HCT116 (cell line): Measurements from ENCODE around the gene CELF1. TPM values are rescaled to one million over a fixed set of nuclear protein-coding genes. Genes with fewer than 3 reads are reported as not detected.
A peak's percentile ranks its signal among the peaks of the same experiment; 100 is the strongest.

Source experiments
- ATAC-seq: fragments of 200-7000 bp; cut with Tn5 transposase; 2 replicates; pipeline ENCODE4 v1.9.1; 2020; ENCODE audit warnings: mild to moderate bottlenecking, moderate library complexity
- BruUV-seq: library from RNA; stranded (reverse); fragments of 400-500 nt; replicated peaks from 2 replicates; lab custom pipeline; 2021; lab: Mats Ljungman, UMichigan
- CTCF ChIA-PET: fragments of 300-600 bp; sonication (Branson Sonifier 250); formaldehyde crosslinking; loops from one replicate; lab custom pipeline; 2021; ENCODE audit warnings: antibody characterized with exemption; lab: Charles Lee
- POLR2A ChIA-PET: fragments of 300-600, 350-600 bp; sonication (Branson Sonifier 250); formaldehyde crosslinking; loops from one replicate; lab custom pipeline; 2021; ENCODE audit warnings: antibody characterized with exemption; lab: Charles Lee
- RAD21 ChIA-PET, 2 experiments: fragments of 300-600 bp; sonication (Branson Sonifier 250); formaldehyde crosslinking; loops; one replicate each; lab custom pipeline; 2023; ENCODE audit warnings: low total read pairs in 2 of 2; ENCODE audit not compliant: uncharacterized antibody in 2 of 2, unreplicated experiment in 2 of 2, low non-redundant PET in 1 of 2; lab: Charles Lee
- DNase-seq: peaks from one replicate; pipeline ENCODE4 v3.0.0-alpha.2; 2010; ENCODE audit warnings: low read depth, low spot score
- H2AFZ ChIP-seq: fragments of 200-600 bp; shearing (Covaris generic), sonication (generic); 2 replicates; pipeline ENCODE4 v1.6.1; 2017; ENCODE audit warnings: low read depth, mixed run types, mixed read lengths, antibody characterized with exemption, low read length; ENCODE audit not compliant: poor library complexity, severe bottlenecking
- H3K27ac ChIP-seq: 2 replicates; pipeline ENCODE4 v1.5.1; 2012; ENCODE audit warnings: low read depth, low read length
- H3K27me3 ChIP-seq: fragments of 200-600 bp; sonication (generic); 2 replicates; pipeline ENCODE4 v1.6.1; 2016; ENCODE audit warnings: mixed run types, low read length, mixed read lengths; ENCODE audit not compliant: insufficient read depth
- H3K36me3 ChIP-seq, 2 experiments: fragments of 200-500 bp in 1 of 2; fragments of 200-600 bp in 1 of 2; sonication (Bioruptor generic) in 1 of 2; sonication (generic) in 1 of 2; 2 replicates each; pipeline versions ENCODE4 v1.5.1 to v1.6.1; 2014 to 2016; ENCODE audit warnings: low read length in 2 of 2, inconsistent platforms in 1 of 2, mixed read lengths in 1 of 2, mixed run types in 1 of 2; ENCODE audit not compliant: insufficient read depth in 2 of 2, control insufficient read depth in 1 of 2
- H3K4me1 ChIP-seq, 2 experiments: fragments of 200-600 bp in 1 of 2; sonication (generic) in 1 of 2; 2 replicates each; pipeline versions ENCODE4 v1.5.1 to v1.6.1; 2012 to 2017; ENCODE audit warnings: low read length in 2 of 2, inconsistent platforms in 1 of 2, mild to moderate bottlenecking in 1 of 2, mixed read lengths in 1 of 2, mixed run types in 1 of 2, moderate library complexity in 1 of 2; ENCODE audit not compliant: insufficient read depth in 2 of 2, control insufficient read depth in 1 of 2
- H3K4me2 ChIP-seq: fragments of 200-600 bp; sonication (generic); 2 replicates; pipeline ENCODE4 v1.6.1; 2017; ENCODE audit warnings: mixed run types, low read length, mixed read lengths
- H3K4me3 ChIP-seq, 2 experiments: fragments of 200-600 bp in 1 of 2; sonication (generic) in 1 of 2; replicated peaks in 1 of 2; 2 replicates each; pipeline ENCODE4 v1.5.1; 2011 to 2016; ENCODE audit warnings: low read length in 2 of 2, control low read depth in 1 of 2, low read depth in 1 of 2, mild to moderate bottlenecking in 1 of 2, mixed read lengths in 1 of 2, mixed run types in 1 of 2
- H3K79me2 ChIP-seq: fragments of 200-600 bp; sonication (generic); 2 replicates; pipeline ENCODE4 v1.6.1; 2017; ENCODE audit warnings: mild to moderate bottlenecking, mixed run types, low read length, moderate library complexity, mixed read lengths; ENCODE audit not compliant: insufficient read depth
- H3K9ac ChIP-seq: fragments of 200-600 bp; sonication (generic); 2 replicates; pipeline ENCODE4 v1.6.1; 2016; ENCODE audit warnings: low read length, mixed read lengths
- H3K9me2 ChIP-seq: fragments of 200-600 bp; sonication (generic), shearing (Covaris generic); 2 replicates; pipeline ENCODE4 v1.6.1; 2017; ENCODE audit warnings: mixed run types, mild to moderate bottlenecking, moderate library complexity; ENCODE audit not compliant: insufficient read depth
- H3K9me3 ChIP-seq, 2 experiments: fragments of 200-500 bp in 1 of 2; fragments of 200-600 bp in 1 of 2; sonication (Bioruptor generic) in 1 of 2; sonication (generic) in 1 of 2; 2 replicates each; pipeline ENCODE4 v1.6.1; 2014 to 2017; ENCODE audit warnings: low read length in 2 of 2, mixed read lengths in 2 of 2, inconsistent platforms in 1 of 2, low read depth in 1 of 2, mild to moderate bottlenecking in 1 of 2, mixed run types in 1 of 2, moderate library complexity in 1 of 2; ENCODE audit not compliant: control insufficient read depth in 1 of 2, insufficient read depth in 1 of 2
- H4K20me1 ChIP-seq: fragments of 200-600 bp; sonication (generic), shearing (Covaris generic); 2 replicates; pipeline ENCODE4 v1.6.1; 2017; ENCODE audit warnings: mixed run types, mild to moderate bottlenecking, moderate library complexity; ENCODE audit not compliant: insufficient read depth
- CBX3 ChIP-seq: IDR thresholded peaks from 2 replicates; pipeline ENCODE4 v1.6.1; 2012; ENCODE audit warnings: low read depth
- EGR1 ChIP-seq: IDR thresholded peaks from 2 replicates; pipeline ENCODE4 v1.6.1; 2012; ENCODE audit warnings: low read depth
- EZH2phosphoT487 ChIP-seq: fragments of 200-600 bp; IDR thresholded peaks from 2 replicates; pipeline ENCODE4 v1.6.1; 2018; ENCODE audit warnings: antibody characterized with exemption, borderline replicate concordance
- JUND ChIP-seq: IDR thresholded peaks from 2 replicates; pipeline ENCODE4 v1.6.1; 2012
- POLR2A ChIP-seq: IDR thresholded peaks from 2 replicates; pipeline ENCODE4 v1.7.0; 2011; ENCODE audit warnings: borderline replicate concordance; ENCODE audit not compliant: insufficient read depth, insufficient read length; ENCODE audit errors: extremely low read depth
- POLR2AphosphoS5 ChIP-seq: IDR thresholded peaks from 2 replicates; pipeline ENCODE4 v1.6.1; 2011; ENCODE audit warnings: mild to moderate bottlenecking, low read depth, low read length, moderate library complexity
- SRF ChIP-seq: IDR thresholded peaks from 2 replicates; pipeline ENCODE4 v1.6.1; 2012; ENCODE audit warnings: low read depth
- TCF7L2 ChIP-seq: IDR thresholded peaks from 2 replicates; pipeline ENCODE4 v1.7.0; 2011; ENCODE audit warnings: borderline replicate concordance, inconsistent platforms; ENCODE audit not compliant: insufficient read depth, insufficient read length; ENCODE audit errors: extremely low read depth
- YY1 ChIP-seq: IDR thresholded peaks from 2 replicates; pipeline ENCODE4 v1.6.1; 2011; ENCODE audit warnings: low read length, low read depth, moderate library complexity, mild to moderate bottlenecking; ENCODE audit not compliant: insufficient replicate concordance; ENCODE audit errors: extremely low read depth
- ZFX ChIP-seq: fragments of 450-650 bp; IDR thresholded peaks from 2 replicates; pipeline ENCODE4 v1.6.1; 2017
- ZNF274 ChIP-seq: fragments of 200-500 bp; sonication (Bioruptor generic); IDR thresholded peaks from 2 replicates; pipeline ENCODE4 v1.6.1; 2014; ENCODE audit warnings: mild to moderate bottlenecking, low read depth, low read length, inconsistent platforms
- intact Hi-C: fragments of 100-400 bp; cut with micrococcal nuclease; formaldehyde crosslinking; loops from 2 replicates; pipeline ENCODE4 v1.10.0; 2022
- total RNA-seq: library from RNA; stranded (reverse); gene quantifications from one replicate; pipeline ENCODE4 v1.2.1, GENCODE V29; 2021; ENCODE audit not compliant: unreplicated experiment
- TF ChIP-seq, protein P1 (sequence below), 3 experiments: fragments of 200-600 bp in 1 of 3; sonication (generic) in 1 of 3; IDR thresholded peaks in 2 of 3; conservative IDR thresholded peaks in 1 of 3; 2 replicates each; pipeline ENCODE4 v1.5.1; 2012 to 2017; ENCODE audit warnings: low read depth in 2 of 3, low read length in 2 of 3, antibody characterized with exemption in 1 of 3, borderline replicate concordance in 1 of 3, control low read depth in 1 of 3, mild to moderate bottlenecking in 1 of 3, mixed read lengths in 1 of 3, mixed run types in 1 of 3, moderate library complexity in 1 of 3; ENCODE audit not compliant: insufficient read depth in 1 of 3
- TF ChIP-seq, protein P2 (sequence below): IDR thresholded peaks from 2 replicates; pipeline ENCODE4 v1.6.1; 2012
- TF ChIP-seq, protein P3 (sequence below): IDR thresholded peaks from 2 replicates; pipeline ENCODE4 v1.6.1; 2012; ENCODE audit warnings: low read depth

CELF1 gene
- total RNA-seq, 1 experiment from 2014 or later: 133 TPM

DNA sequence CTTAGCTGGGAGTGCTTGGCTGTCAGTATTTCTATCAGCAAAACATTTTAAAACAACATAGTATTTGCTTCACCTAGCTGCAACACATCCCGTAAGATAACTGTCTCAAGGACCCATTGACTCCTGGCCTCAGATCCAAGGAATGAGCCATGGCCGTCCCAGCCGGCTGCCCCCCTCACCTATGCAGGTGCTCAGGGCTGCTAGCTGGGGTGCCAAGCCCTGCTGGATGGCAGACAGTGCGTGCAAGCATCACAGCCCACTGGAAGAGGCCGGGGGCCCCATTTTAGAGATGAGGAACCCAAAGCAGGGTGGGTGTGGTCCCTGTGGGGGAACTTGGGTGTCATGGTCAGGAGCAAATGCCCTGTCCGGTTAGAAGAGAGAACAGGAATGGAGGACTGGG, 135.2 kb downstream of the CELF1 start:
- H3K9ac ChIP-seq: no peak overlapping the region
- BruUV-seq: no TSS peak
- intact Hi-C loops: no loop called here
- peaks cover 25 to 44% of the 10 kb centered on the region in 2 experiments for H3K4me1 ChIP-seq
- H3K27me3 ChIP-seq: no peaks in the 10 kb centered on the region
- RAD21 ChIA-PET: no interaction called here
- no peak for ATAC-seq
- POLR2A ChIA-PET: no interaction called here
- CTCF ChIA-PET: no interaction called here
- no peak for TF ChIP-seq SRF
- TF ChIP-seq, all 23 proteins: peak for 0
- peaks cover 17% of the 10 kb centered on the region for H3K79me2 ChIP-seq
- peaks cover 20 to 39% of the 10 kb centered on the region in 2 experiments for H3K36me3 ChIP-seq
- no peak overlapping the region for H3K4me2 ChIP-seq
- H3K9me3 ChIP-seq: no peaks in the 10 kb centered on the region
- H3K9me2 ChIP-seq: no peaks in the 10 kb centered on the region
- H4K20me1 ChIP-seq: no peaks in the 10 kb centered on the region
- no peak overlapping the region; the same call in 1 of the 2 replicates for H3K27ac ChIP-seq
- no peak overlapping the region for H2AFZ ChIP-seq
- H3K4me3 ChIP-seq: no peak overlapping the region
- DNase-seq: no peak

DNA sequence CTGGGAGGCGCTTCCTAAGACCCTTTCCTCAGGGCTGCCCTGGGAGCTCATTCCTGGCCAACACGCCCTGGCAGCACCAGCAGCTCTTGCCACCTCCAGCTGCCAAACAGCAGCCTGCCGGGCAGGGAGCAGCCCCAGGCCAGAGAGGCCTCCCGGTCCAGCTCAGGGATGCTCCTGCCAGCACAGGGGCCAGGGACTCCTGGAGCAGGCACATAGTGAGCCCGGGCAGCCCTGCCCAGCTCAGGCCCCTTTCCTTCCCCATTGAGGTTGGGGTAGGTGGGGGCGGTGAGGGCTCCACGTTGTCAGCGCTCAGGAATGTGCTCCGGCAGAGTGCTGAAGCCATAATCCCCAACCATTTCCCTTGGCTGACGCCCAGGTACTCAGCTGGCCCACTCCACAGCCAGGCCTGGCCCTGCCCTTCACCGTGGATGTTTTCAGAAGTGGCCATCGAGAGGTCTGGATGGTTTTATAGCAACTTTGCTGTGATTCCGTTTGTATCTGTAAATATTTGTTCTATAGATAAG, 136.9 kb downstream of the CELF1 start:
- peak overlapping the region in 1 of 2 experiments; percentile 28; a peak in 1 of 4 replicates for H3K4me3 ChIP-seq
- BruUV-seq: no TSS peak
- POLR2A ChIA-PET: interaction anchor here (0.8 to 1.3 kb wide), 2 partner anchors 10 to 39 kb away, joined by 3 to 10 read pairs; partner anchors contain the start of gene PSMC3
- DNase-seq (peak; percentile 49), ATAC-seq (peak; percentile 70)
- no peaks in the 10 kb centered on the region for H4K20me1 ChIP-seq
- CTCF ChIA-PET: interaction anchor here (0.9 kb wide), 1 partner anchor 38 kb away, joined by 3 read pairs; no protein-coding TSS in a partner anchor
- no peak overlapping the region for H2AFZ ChIP-seq
- peak overlapping the region; percentile 84 for H3K27ac ChIP-seq
- no peaks in the 10 kb centered on the region for H3K9me3 ChIP-seq
- peaks cover 15 to 34% of the 10 kb centered on the region in 2 experiments for H3K36me3 ChIP-seq
- peak overlapping the region; percentile 72 for H3K4me2 ChIP-seq
- H3K79me2 ChIP-seq: peaks cover 8% of the 10 kb centered on the region; the same call in 1 of the 2 replicates
- peak overlapping the region; percentile 51 for H3K9ac ChIP-seq
- H3K9me2 ChIP-seq: no peaks in the 10 kb centered on the region
- intact Hi-C loops: no loop called here
- H3K4me1 ChIP-seq: peaks cover 25 to 44% of the 10 kb centered on the region in 2 experiments
- no peaks in the 10 kb centered on the region for H3K27me3 ChIP-seq
- RAD21 ChIA-PET: interaction anchor here in 1 of 2 experiments (0.6 kb wide), 1 partner anchor 9 kb away, joined by 3 read pairs; no protein-coding TSS in a partner anchor
- TF ChIP-seq ZFX (no peak), YY1 (peak; percentile 17), JUND (peak; percentile 65), POLR2AphosphoS5 (peak; percentile 72), EZH2phosphoT487 (no peak), EGR1 (peak; percentile 75), ZNF274 (no peak), CBX3 (no peak), TCF7L2 (no peak), SRF (no peak), POLR2A (no peak)
- TF ChIP-seq, protein P1, sequence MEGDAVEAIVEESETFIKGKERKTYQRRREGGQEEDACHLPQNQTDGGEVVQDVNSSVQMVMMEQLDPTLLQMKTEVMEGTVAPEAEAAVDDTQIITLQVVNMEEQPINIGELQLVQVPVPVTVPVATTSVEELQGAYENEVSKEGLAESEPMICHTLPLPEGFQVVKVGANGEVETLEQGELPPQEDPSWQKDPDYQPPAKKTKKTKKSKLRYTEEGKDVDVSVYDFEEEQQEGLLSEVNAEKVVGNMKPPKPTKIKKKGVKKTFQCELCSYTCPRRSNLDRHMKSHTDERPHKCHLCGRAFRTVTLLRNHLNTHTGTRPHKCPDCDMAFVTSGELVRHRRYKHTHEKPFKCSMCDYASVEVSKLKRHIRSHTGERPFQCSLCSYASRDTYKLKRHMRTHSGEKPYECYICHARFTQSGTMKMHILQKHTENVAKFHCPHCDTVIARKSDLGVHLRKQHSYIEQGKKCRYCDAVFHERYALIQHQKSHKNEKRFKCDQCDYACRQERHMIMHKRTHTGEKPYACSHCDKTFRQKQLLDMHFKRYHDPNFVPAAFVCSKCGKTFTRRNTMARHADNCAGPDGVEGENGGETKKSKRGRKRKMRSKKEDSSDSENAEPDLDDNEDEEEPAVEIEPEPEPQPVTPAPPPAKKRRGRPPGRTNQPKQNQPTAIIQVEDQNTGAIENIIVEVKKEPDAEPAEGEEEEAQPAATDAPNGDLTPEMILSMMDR (IDR thresholded peaks at IDR 0.05 in 2 of 3, conservative IDR thresholded peaks at IDR 0.05 in 1 of 3; ENCODE audit: borderline replicate concordance in 1 of 3, insufficient read depth in 1 of 3, low read depth in 2 of 3, low read length in 2 of 3): no peak
- TF ChIP-seq, protein P2, sequence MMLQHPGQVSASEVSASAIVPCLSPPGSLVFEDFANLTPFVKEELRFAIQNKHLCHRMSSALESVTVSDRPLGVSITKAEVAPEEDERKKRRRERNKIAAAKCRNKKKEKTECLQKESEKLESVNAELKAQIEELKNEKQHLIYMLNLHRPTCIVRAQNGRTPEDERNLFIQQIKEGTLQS: no peak
- TF ChIP-seq, protein P3, sequence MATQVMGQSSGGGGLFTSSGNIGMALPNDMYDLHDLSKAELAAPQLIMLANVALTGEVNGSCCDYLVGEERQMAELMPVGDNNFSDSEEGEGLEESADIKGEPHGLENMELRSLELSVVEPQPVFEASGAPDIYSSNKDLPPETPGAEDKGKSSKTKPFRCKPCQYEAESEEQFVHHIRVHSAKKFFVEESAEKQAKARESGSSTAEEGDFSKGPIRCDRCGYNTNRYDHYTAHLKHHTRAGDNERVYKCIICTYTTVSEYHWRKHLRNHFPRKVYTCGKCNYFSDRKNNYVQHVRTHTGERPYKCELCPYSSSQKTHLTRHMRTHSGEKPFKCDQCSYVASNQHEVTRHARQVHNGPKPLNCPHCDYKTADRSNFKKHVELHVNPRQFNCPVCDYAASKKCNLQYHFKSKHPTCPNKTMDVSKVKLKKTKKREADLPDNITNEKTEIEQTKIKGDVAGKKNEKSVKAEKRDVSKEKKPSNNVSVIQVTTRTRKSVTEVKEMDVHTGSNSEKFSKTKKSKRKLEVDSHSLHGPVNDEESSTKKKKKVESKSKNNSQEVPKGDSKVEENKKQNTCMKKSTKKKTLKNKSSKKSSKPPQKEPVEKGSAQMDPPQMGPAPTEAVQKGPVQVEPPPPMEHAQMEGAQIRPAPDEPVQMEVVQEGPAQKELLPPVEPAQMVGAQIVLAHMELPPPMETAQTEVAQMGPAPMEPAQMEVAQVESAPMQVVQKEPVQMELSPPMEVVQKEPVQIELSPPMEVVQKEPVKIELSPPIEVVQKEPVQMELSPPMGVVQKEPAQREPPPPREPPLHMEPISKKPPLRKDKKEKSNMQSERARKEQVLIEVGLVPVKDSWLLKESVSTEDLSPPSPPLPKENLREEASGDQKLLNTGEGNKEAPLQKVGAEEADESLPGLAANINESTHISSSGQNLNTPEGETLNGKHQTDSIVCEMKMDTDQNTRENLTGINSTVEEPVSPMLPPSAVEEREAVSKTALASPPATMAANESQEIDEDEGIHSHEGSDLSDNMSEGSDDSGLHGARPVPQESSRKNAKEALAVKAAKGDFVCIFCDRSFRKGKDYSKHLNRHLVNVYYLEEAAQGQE: no peak
